Subcutaneous abdominal adipose tissue (tissue), 5 donors: Measurements from ENCODE around the gene MRPL10.

Experiments
- H3K27ac ChIP-seq: one replicate; pipeline ENCODE4 v1.7.0; 2013; ENCODE audit warnings: low read depth, mild to moderate bottlenecking, inconsistent platforms, low read length, moderate library complexity
- H3K27me3 ChIP-seq, 5 donors: one replicate each; pipeline ENCODE4 v1.7.0; 2013; ENCODE audit warnings: low read length in 5 of 5, inconsistent platforms in 1 of 5; ENCODE audit not compliant: control insufficient read depth in 5 of 5, insufficient read depth in 4 of 5
- H3K36me3 ChIP-seq, 5 donors: one replicate each; pipeline ENCODE4 v1.7.0; 2013; ENCODE audit warnings: low read length in 5 of 5; ENCODE audit not compliant: control insufficient read depth in 5 of 5, insufficient read depth in 5 of 5
- H3K4me1 ChIP-seq, 5 donors: one replicate each; pipeline ENCODE4 v1.7.0; 2013; ENCODE audit warnings: low read length in 5 of 5, mild to moderate bottlenecking in 3 of 5, moderate library complexity in 1 of 5; ENCODE audit not compliant: control insufficient read depth in 5 of 5, insufficient read depth in 5 of 5
- H3K4me3 ChIP-seq, 5 donors: one replicate each; pipeline ENCODE4 v1.7.0; 2013; ENCODE audit warnings: low read length in 5 of 5, low read depth in 1 of 5
- H3K9ac ChIP-seq, 5 donors: one replicate each; pipeline ENCODE4 v1.7.0; 2013; ENCODE audit warnings: low read length in 5 of 5, mild to moderate bottlenecking in 4 of 5, moderate library complexity in 3 of 5
- H3K9me3 ChIP-seq, 5 donors: one replicate each; pipeline ENCODE4 v1.7.0; 2013; ENCODE audit warnings: low read length in 5 of 5; ENCODE audit not compliant: control insufficient read depth in 5 of 5
- donor health status: healthy.
- donor health status: healthy.
- donor health status: healthy.
- donor health status: healthy.
- donor health status: healthy.

Gene MRPL10

GRCh38 chr17:47808830-47809480 lies 22.4 kb downstream of the MRPL10 start:
- H3K4me1 ChIP-seq: peaks cover 0 to 12% (median 5%) of the 10 kb centered on the region in 5 donors
- peaks cover 0 to 68% (median 40%) of the 10 kb centered on the region in 5 donors for H3K36me3 ChIP-seq
- peak overlapping the region in 1 of 5 donors; percentile 13 for H3K9ac ChIP-seq
- no peak overlapping the region for H3K27ac ChIP-seq
- H3K27me3 ChIP-seq: no peaks in the 10 kb centered on the region
- no peak overlapping the region for H3K4me3 ChIP-seq
- no peaks in the 10 kb centered on the region for H3K9me3 ChIP-seq

GRCh38 chr17:47808036-47808829 lies 23.1 kb downstream of the MRPL10 start:
- Histone ChIP-seq H3K27ac (no peak overlapping the region), H3K9me3 (no peaks in the 10 kb centered on the region), H3K27me3 (peaks cover 0 to 2% (median 0%) of the 10 kb centered on the region in 5 donors), H3K36me3 (peaks cover 0 to 61% (median 35%) of the 10 kb centered on the region in 5 donors), H3K4me1 (peaks cover 0 to 12% (median 5%) of the 10 kb centered on the region in 5 donors), H3K9ac (no peak overlapping the region), H3K4me3 (no peak overlapping the region)

GRCh38 chr17:47807421-47807820 lies 23.9 kb downstream of the MRPL10 start:
- Histone ChIP-seq H3K4me1 (peaks cover 0 to 12% (median 5%) of the 10 kb centered on the region in 5 donors), H3K9me3 (no peaks in the 10 kb centered on the region), H3K36me3 (peaks cover 0 to 53% (median 28%) of the 10 kb centered on the region in 5 donors), H3K27ac (no peak overlapping the region), H3K4me3 (no peak overlapping the region), H3K9ac (no peak overlapping the region), H3K27me3 (peaks cover 0 to 4% (median 0%) of the 10 kb centered on the region in 5 donors)

- no peak overlapping the region for H3K9ac ChIP-seq
- H3K9me3 ChIP-seq: no peaks in the 10 kb centered on the region
- no peak overlapping the region for H3K4me3 ChIP-seq
- H3K36me3 ChIP-seq: peaks cover 0 to 48% (median 28%) of the 10 kb centered on the region in 5 donors
- peaks cover 0 to 4% (median 0%) of the 10 kb centered on the region in 5 donors for H3K27me3 ChIP-seq
- H3K4me1 ChIP-seq: peaks cover 0 to 12% (median 5%) of the 10 kb centered on the region in 5 donors
- no peak overlapping the region for H3K27ac ChIP-seq
These were observed 24.5 kb downstream of the MRPL10 start for GRCh38 chr17:47806913-47807255.

- no peaks in the 10 kb centered on the region for H3K9me3 ChIP-seq
- no peak overlapping the region for H3K4me3 ChIP-seq
- peaks cover 0 to 7% (median 5%) of the 10 kb centered on the region in 5 donors for H3K4me1 ChIP-seq
- H3K9ac ChIP-seq: no peak overlapping the region
- H3K27me3 ChIP-seq: peaks cover 0 to 8% (median 0%) of the 10 kb centered on the region in 5 donors
- no peak overlapping the region for H3K27ac ChIP-seq
- peaks cover 0 to 45% (median 28%) of the 10 kb centered on the region in 5 donors for H3K36me3 ChIP-seq
These were observed 25.1 kb downstream of the MRPL10 start for GRCh38 chr17:47806026-47806912.

DNA sequence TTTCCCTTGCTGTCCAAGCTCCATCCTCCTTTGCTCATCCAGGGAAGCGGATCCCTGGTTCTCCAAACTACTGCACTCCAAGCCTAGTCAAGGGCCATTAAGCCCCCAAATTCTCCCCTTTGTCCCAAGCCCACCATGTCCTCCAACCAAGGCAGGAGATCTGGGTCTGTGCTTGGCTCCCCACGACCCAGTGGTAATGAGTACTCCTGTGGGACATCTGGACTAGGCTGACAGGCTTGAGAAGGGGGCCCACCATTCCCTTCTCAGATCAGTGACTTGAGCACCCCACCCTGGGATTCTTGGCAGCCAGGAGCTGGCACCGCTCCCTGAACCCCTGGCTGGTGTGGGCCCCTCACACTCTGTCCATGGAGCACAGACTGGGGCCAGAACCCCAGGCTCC lies 26.9 kb downstream of the MRPL10 start:
- Histone ChIP-seq H3K27me3 (peaks cover 0 to 9% (median 0%) of the 10 kb centered on the region in 5 donors), H3K4me1 (no peaks in the 10 kb centered on the region), H3K9me3 (no peaks in the 10 kb centered on the region), H3K4me3 (no peak overlapping the region), H3K27ac (no peak overlapping the region), H3K36me3 (peaks cover 0 to 29% (median 20%) of the 10 kb centered on the region in 5 donors), H3K9ac (no peak overlapping the region)

GRCh38 chr17:47803751-47804150 lies 27.6 kb downstream of the MRPL10 start:
- no peak overlapping the region for H3K9ac ChIP-seq
- no peaks in the 10 kb centered on the region for H3K4me1 ChIP-seq
- no peak overlapping the region for H3K27ac ChIP-seq

GRCh38 chr17:47803201-47803600 lies 28.1 kb downstream of the MRPL10 start:
- H3K4me3 ChIP-seq: no peak overlapping the region
- no peaks in the 10 kb centered on the region for H3K4me1 ChIP-seq
- no peak overlapping the region for H3K27ac ChIP-seq
- peaks cover 0 to 16% (median 9%) of the 10 kb centered on the region in 5 donors for H3K36me3 ChIP-seq
- H3K27me3 ChIP-seq: peaks cover 0 to 9% (median 0%) of the 10 kb centered on the region in 5 donors
- no peak overlapping the region for H3K9ac ChIP-seq
- no peaks in the 10 kb centered on the region for H3K9me3 ChIP-seq

More at GRCh38 chr17:47803751-47804150, 27.6 kb downstream of the MRPL10 start:
- Histone ChIP-seq H3K27me3 (peaks cover 0 to 9% (median 0%) of the 10 kb centered on the region in 5 donors), H3K4me3 (no peak overlapping the region), H3K36me3 (peaks cover 0 to 22% (median 13%) of the 10 kb centered on the region in 5 donors), H3K9me3 (no peaks in the 10 kb centered on the region)

- Histone ChIP-seq H3K9ac (no peak overlapping the region), H3K4me1 (no peaks in the 10 kb centered on the region), H3K27me3 (peaks cover 0 to 9% (median 0%) of the 10 kb centered on the region in 5 donors), H3K36me3 (peaks cover 0 to 9% (median 2%) of the 10 kb centered on the region in 5 donors), H3K4me3 (no peak overlapping the region), H3K9me3 (no peaks in the 10 kb centered on the region), H3K27ac (no peak overlapping the region)
These were observed 28.9 kb downstream of the MRPL10 start for GRCh38 chr17:47802341-47803022.
